ENCODE measurements around the gene HYI. TPM values are rescaled to one million over a fixed set of nuclear protein-coding genes. Genes with fewer than 3 reads are reported as not detected.
"Not testable (repeated sequence)": the region's sequence is repeated elsewhere in the genome, so short reads cannot be mapped to it uniquely, and the experiment has no call there.

HYI gene
- total RNA-seq, 6 donors from 2014 or later, result 63.3 to 259 (median 68.8) TPM

- WGBS, 2 donors, result 79 to 80% methylated on average over 3 of the region's 3 CpGs
- H3K4me1 ChIP-seq, result no peaks in the 10 kb centered on the region
- ATAC-seq (ENCODE audit: low FRiP score in 2 of 2) (no peak), DNase-seq (no peak)
- no peaks in the 10 kb centered on the region for H3K36me3 ChIP-seq
- H3K9me3 ChIP-seq, result no peaks in the 10 kb centered on the region
- H3K4me3 ChIP-seq, result no peak overlapping the region
- no peak overlapping the region for H3K27ac ChIP-seq
- H3K27me3 ChIP-seq, result no peaks in the 10 kb centered on the region
- no peak for TF ChIP-seq CTCF (IDR thresholded peaks at IDR 0.05)
- TF ChIP-seq POLR2AphosphoS5 (IDR thresholded peaks at IDR 0.05), result no peak
- TF ChIP-seq EP300 (IDR thresholded peaks at IDR 0.05), result no peak
- TF ChIP-seq POLR2A (IDR thresholded peaks at IDR 0.05), result no peak
Observed at GRCh38 chr1:43465505-43466067, 11.9 kb upstream of the HYI start.

GRCh38 chr1:43464681-43465504 lies 11.2 kb upstream of the HYI start:
- Histone ChIP-seq H3K4me3 (no peak overlapping the region), H3K27me3 (no peaks in the 10 kb centered on the region), H3K4me1 (no peaks in the 10 kb centered on the region), H3K27ac (no peak overlapping the region), H3K9me3 (no peaks in the 10 kb centered on the region), H3K36me3 (no peaks in the 10 kb centered on the region)
- TF ChIP-seq EP300 (IDR thresholded peaks at IDR 0.05), result no peak
- no peak for TF ChIP-seq CTCF (IDR thresholded peaks at IDR 0.05)
- no peak for TF ChIP-seq POLR2AphosphoS5 (IDR thresholded peaks at IDR 0.05)
- no peak for TF ChIP-seq POLR2A (IDR thresholded peaks at IDR 0.05)
- ATAC-seq (ENCODE audit: low FRiP score in 2 of 2), result peak in 1 of 2 donors; percentile 42
- 83 to 90% methylated on average over 13 of the region's 13 CpGs for WGBS, 2 donors
- DNase-seq, result no peak

GRCh38 chr1:43463479-43463878 lies 9.7 kb upstream of the HYI start:
- WGBS, 2 donors, result 53 to 56% methylated on average over 2 of the region's 2 CpGs
- DNase-seq (no peak), ATAC-seq (ENCODE audit: low FRiP score in 2 of 2) (no peak)
- Histone ChIP-seq H3K4me1 (no peaks in the 10 kb centered on the region), H3K27ac (no peak overlapping the region), H3K27me3 (no peaks in the 10 kb centered on the region), H3K4me3 (no peak overlapping the region), H3K9me3 (no peaks in the 10 kb centered on the region), H3K36me3 (no peaks in the 10 kb centered on the region)
- TF ChIP-seq CTCF (IDR thresholded peaks at IDR 0.05), result no peak
- TF ChIP-seq POLR2A (IDR thresholded peaks at IDR 0.05), result no peak
- TF ChIP-seq EP300 (IDR thresholded peaks at IDR 0.05), result no peak
- TF ChIP-seq POLR2AphosphoS5 (IDR thresholded peaks at IDR 0.05), result no peak

- DNase-seq (no peak), ATAC-seq (ENCODE audit: low FRiP score in 2 of 2) (peak in 1 of 2 donors; percentile 79)
- H3K9me3 ChIP-seq, result no peaks in the 10 kb centered on the region
- H3K36me3 ChIP-seq, result no peaks in the 10 kb centered on the region
- H3K27me3 ChIP-seq, result no peaks in the 10 kb centered on the region
- 74 to 85% methylated on average over 5 of the region's 5 CpGs for WGBS, 2 donors
- no peak overlapping the region for H3K27ac ChIP-seq
- no peaks in the 10 kb centered on the region for H3K4me1 ChIP-seq
- no peak for TF ChIP-seq EP300 (IDR thresholded peaks at IDR 0.05)
- TF ChIP-seq CTCF (IDR thresholded peaks at IDR 0.05), result no peak
- no peak for TF ChIP-seq POLR2A (IDR thresholded peaks at IDR 0.05)
- no peak for TF ChIP-seq POLR2AphosphoS5 (IDR thresholded peaks at IDR 0.05)
- no peak overlapping the region for H3K4me3 ChIP-seq
Observed at GRCh38 chr1:43460988-43461693, 7.4 kb upstream of the HYI start.

- ATAC-seq (ENCODE audit: low FRiP score in 2 of 2); DNase-seq; H3K36me3 ChIP-seq; H3K4me3 ChIP-seq; H3K9me3 ChIP-seq; H3K27me3 ChIP-seq; H3K27ac ChIP-seq: not testable (repeated sequence)
- peaks cover 3 to 14% (median 7%) of the 10 kb centered on the region in 4 donors for H3K4me1 ChIP-seq
- 72 to 87% methylated on average over 3 of the region's 3 CpGs for WGBS, 2 donors
Observed at GRCh38 chr1:43458379-43458778, 4.6 kb upstream of the HYI start.
